ENCODE data around the gene KRTAP3-1.
"Not testable (repeated sequence)": the region's sequence is repeated elsewhere in the genome, so short reads cannot be mapped to it uniquely, and the experiment has no call there.

KRTAP3-1 gene

DNA sequence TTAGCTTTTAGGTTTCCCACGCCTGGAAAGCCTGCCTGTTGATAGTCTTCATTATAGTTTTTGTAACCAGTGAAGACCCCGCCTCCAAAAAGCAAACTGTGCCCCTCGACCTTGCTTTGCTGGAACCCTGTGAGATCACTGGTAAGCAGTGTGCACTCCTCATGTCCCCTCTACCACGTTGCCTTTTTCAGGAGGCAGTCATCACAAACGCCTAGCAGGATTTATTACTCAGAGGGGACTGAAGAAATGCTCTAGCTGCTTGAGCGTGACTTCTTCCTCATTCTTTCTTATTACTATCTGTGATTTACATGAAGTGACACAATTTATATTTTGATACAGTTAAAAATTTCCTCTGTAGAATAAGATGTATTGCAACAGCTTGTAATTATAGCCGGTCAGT is 6.5 kb upstream of the KRTAP3-1 start:
- no peak for DNase-seq (ENCODE audit: low read depth)

DNA sequence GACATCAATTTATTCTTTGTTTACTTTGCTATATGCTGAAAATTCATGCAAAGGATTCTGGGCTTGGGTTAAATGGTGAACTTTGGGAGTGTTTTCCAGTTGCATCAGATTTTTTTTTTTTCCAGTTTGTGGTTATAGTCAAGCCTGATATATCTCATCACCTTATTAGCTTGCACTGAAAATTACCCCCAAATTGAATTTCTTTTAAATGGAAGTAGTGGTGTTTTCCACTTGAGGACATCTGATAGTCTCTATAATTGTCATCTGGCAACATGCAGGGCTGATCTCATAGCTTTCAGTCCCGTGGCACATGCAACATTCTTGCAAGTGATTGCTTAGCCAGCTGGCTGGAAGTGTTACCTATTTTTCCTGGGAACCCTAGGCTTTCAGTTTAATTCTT is 4.7 kb upstream of the KRTAP3-1 start:
- peak; percentile 69 for DNase-seq (ENCODE audit: low read depth)

DNA sequence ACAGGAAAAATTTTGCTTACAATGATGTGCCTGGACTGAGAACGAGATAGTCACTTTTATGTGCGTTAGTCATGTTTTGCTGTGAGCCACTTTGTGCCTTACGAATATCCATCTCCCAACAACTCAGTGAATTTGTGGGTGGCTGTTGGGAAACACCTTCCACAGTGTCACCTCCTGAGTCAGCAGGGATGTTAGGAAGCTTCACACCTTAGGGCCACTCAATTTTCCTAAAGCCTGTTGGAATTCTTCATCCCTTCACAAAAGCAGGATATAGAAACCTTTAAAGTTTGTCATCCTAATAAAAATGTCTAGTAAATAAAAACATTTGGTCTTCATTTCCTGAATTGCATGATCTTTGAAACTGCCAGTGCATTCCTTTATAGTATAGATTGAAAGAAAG is 4.3 kb upstream of the KRTAP3-1 start:
- DNase-seq (ENCODE audit: low read depth), result peak; percentile 72

DNA sequence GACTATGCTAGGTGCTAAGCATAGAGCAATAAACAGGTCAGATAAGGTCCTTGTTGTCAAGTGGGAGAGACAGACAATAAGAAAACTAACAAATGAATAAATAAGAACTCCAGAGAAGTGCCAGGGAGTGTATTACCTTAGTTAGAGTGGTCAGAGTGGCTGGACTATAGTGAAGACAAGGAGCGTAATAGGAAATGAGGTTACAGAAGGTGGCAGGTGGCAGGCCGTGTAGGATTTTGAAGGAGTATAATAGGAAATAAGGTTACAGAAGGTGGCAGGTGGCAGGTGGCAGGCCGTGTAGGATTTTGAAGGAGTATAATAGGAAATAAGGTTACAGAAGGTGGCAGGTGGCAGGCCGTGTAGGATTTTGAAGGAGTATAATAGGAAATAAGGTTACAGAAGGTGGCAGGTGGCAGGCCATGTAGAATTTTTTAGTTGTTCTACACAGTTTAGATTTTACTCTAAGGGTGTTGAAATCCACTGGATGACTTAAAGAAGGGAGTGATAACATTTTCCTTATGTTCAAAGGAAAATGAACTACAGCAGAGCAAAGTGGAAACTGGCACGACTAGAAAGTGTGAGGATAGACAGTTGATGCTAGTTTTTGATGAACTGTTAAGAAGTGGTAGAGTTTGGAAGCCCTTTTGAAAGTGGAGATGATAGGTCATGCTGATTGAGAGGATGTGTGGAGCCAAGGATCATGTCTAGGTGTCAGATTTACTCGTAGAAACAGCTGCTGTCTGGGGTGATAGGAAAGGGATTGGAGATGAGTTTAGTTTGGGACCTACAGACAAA is 3.6 kb upstream of the KRTAP3-1 start:
- DNase-seq (ENCODE audit: low read depth), result no peak

GRCh38 chr17:41010441-41010840 is 1.5 kb upstream of the KRTAP3-1 start:
- no peak for DNase-seq (ENCODE audit: low read depth)

DNA sequence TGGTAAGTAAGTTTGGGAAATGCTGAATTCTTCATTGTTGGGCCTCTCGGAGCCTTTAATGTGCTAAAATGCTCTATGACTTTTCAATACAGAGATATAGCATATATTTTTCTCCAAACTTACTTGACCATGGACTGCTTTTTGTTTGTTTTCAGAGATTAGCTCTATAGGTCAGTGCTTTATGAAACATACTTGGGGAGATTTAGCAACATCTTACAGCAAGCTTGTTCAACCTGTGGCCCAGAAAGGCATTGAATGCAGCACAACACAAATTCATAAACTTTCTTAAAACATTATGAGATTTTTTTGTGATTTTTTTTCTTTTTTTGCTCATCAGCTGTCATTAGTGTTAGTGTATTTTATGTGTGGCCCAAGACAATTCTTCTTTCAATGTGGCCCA is 1.0 kb upstream of the KRTAP3-1 start:
- no peak for DNase-seq (ENCODE audit: low read depth)

- DNase-seq (ENCODE audit: low read depth), result no peak
These were observed 403 bp upstream of the KRTAP3-1 start for GRCh38 chr17:41009301-41009760.

- no peak for DNase-seq (ENCODE audit: low read depth)
These were observed 4.5 kb downstream of the KRTAP3-1 start for GRCh38 chr17:41004397-41004796.

DNA sequence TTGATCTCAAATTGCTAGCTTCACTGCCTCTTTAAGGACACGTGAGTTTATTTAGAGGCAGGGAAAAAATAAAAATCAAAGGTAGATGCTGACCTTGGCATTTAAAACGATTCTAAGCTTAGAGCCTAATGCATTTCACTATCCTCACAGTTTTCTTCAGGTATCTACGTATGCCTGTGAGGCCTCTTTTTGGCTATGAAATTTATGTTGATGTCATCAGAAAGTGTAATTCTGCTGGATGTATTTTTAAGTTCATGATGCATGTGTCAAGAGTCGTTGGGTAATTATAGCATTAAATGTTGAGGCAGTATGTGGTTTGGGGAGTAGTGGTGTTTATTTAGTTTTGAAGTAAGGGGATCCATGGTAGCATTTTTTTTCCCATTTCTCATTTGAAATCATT is 5.0 kb downstream of the KRTAP3-1 start:
- DNase-seq (ENCODE audit: low read depth), result no peak

- no peak for DNase-seq (ENCODE audit: low read depth)
These were observed 6.1 kb downstream of the KRTAP3-1 start for GRCh38 chr17:41002814-41003213.

- DNase-seq (ENCODE audit: low read depth), result no peak
These were observed 7.1 kb downstream of the KRTAP3-1 start for GRCh38 chr17:41001795-41002194.

DNA sequence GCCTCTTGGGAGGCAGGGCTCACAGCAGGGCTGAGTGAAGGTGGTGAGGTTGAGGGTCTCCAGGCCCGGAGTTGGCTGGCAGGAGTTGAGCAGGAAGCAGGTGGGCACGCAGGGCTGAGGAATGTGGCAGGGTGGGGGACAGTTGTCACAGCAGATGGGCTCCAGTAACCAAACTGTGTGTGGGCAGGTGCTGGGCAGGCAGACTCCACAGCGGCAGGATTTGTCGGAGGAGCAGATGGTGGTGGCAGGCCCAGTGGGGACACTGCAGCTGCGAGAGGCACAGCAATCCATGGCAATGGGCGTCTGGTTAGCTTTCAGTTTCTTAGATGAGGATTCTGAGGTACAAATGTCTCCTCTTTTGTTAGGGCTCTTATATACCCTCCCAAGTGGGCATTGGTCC is 9.4 kb downstream of the KRTAP3-1 start, which contains the start of gene KRTAP3-2:
TSS of gene KRTAP3-2 (minus strand) at position 344 of the 400 bp plus-strand sequence. CDS start at position 291, 53 bp downstream.
- DNase-seq (ENCODE audit: low read depth), result not testable (repeated sequence)

DNA sequence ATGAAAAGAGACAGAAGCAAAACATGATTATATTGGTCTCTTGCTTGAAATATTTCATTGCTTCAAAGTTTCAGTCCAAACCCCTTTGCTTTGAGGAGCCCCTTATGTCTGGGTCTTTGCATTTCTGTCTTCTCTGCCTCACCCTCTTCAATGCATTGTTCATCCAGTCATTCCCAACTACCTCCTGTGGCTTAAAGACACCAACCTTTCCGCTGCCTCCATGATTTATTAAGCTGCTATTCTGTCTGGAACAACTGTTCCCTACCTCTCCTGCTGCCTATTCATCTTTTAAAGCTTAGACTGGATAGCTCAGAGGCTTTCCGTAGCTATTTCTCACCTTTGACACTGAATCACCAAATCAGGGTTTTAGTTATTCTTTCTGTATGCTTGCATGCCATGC is 11.6 kb downstream of the KRTAP3-1 start:
- DNase-seq (ENCODE audit: low read depth), result no peak

DNA sequence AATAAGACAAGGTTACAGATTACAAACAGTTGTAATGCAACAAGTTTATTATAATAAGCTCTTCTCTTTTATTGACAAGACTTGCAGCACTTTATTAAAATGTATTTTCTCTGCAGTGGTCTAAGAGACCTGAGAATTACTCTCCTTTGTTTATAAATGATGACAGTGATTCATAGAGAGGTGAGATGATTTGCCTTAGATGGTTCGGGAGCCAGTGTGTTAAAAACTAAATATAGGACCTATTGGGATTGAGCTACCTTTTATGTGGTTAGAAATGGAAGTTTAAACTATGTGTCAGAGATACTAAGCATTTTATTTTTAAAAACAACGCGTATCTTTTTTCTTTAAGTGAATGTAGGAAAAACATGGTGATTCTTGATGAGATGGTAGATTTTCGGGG is 12.1 kb downstream of the KRTAP3-1 start:
- DNase-seq (ENCODE audit: low read depth), result no peak

- no peak for DNase-seq (ENCODE audit: low read depth)
These were observed 13.8 kb downstream of the KRTAP3-1 start for GRCh38 chr17:40995116-40995515.

GRCh38 chr17:40993839-40994238 is 15.1 kb downstream of the KRTAP3-1 start, which contains the start of gene KRTAP3-3:
KRTAP3-3 (minus strand) TSS chr17:40994164; CDS start chr17:40994097, 67 bp downstream.
- no peak for DNase-seq (ENCODE audit: low read depth)

- DNase-seq (ENCODE audit: low read depth), result no peak
These were observed 15.8 kb downstream of the KRTAP3-1 start for GRCh38 chr17:40993084-40993483.

- no peak for DNase-seq (ENCODE audit: low read depth)
These were observed 16.3 kb downstream of the KRTAP3-1 start for GRCh38 chr17:40992666-40993065.

GRCh38 chr17:40986920-40987319 is 22.0 kb downstream of the KRTAP3-1 start:
- DNase-seq (ENCODE audit: low read depth), result no peak

- DNase-seq (ENCODE audit: low read depth), result no peak
These were observed 24.7 kb downstream of the KRTAP3-1 start, which contains the start of gene KRT40 for GRCh38 chr17:40984226-40984625. KRT40 (minus strand) TSS chr17:40984326; CDS start chr17:40984273, 53 bp downstream.

DNA sequence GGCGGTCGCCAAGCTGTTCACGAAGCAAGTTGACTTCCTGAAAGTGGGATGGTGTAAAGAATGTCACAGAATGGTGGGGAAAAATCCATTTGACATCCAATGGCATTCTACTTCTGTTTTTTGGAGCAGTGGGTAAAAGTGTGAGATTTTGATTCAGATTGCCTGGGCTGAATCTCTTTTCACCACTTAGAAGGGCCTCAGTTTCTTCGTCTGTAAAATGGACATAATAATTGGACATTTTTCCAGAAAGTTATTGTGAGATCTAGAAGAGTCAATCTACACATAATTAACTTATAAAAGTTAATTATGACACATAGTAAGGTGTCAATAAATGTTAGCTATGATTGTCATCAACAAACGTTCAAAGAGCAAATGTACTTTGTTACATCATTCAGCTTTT is 27.8 kb downstream of the KRTAP3-1 start:
- DNase-seq (ENCODE audit: low read depth), result no peak

GRCh38 chr17:40980596-40980995 is 28.3 kb downstream of the KRTAP3-1 start:
- DNase-seq (ENCODE audit: low read depth), result peak; percentile 20

DNA sequence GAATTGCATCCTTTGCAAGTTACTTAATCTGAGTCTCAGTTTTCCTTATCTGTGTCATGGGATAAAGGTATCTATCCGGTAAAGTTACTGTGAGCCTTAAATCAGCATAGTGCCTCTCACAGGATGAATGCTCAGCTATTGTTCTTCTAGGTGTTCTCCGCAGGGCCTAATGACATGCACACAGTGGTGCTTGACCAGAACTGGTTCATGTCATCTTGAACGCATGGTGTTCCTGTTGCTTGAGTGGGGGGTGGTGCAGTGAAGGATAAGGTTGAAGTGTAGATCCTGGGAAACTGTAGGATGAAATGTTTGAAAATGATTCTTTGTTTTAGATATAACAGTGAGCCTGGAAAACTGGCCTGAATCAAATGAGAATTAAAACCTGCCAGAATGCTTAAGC is 28.8 kb downstream of the KRTAP3-1 start:
- DNase-seq (ENCODE audit: low read depth), result no peak
